ENCODE results near the gene MAPK8IP1. TPM values are rescaled to one million over a fixed set of nuclear protein-coding genes. Genes with fewer than 3 reads are reported as not detected.
A peak's percentile ranks its signal among the peaks of the same experiment; 100 is the strongest.
"Not testable (repeated sequence)": the region's sequence is repeated elsewhere in the genome, so short reads cannot be mapped to it uniquely, and the experiment has no call there.

Gene MAPK8IP1
- polyA plus RNA-seq, 2 of the 4 experiments (the other 2 are of a cell fraction): 2.6 to 5.8 TPM

DNA sequence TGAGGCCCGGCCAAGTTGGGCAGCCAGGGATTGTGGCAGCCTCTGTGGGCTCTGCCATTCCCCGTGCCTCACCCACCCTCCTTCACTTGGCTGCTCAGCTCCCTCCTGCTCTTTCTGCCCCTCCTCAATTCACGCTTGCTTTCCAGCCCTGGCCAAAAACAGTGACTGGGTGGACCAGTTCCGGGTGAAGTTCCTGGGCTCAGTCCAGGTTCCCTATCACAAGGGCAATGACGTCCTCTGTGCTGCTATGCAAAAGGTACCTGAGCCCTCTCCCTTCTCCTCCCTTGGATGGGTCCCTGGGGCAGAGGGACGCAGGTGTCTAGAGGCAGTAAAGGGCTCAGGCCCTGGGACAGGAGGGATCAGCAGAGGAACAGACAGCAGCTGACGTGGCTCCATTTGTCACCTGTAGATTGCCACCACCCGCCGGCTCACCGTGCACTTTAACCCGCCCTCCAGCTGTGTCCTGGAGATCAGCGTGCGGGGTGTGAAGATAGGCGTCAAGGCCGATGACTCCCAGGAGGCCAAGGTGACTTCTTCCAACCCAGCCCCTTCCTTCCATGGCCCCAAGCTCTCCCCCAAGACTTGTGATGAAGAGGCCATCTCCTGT lies 19.0 kb downstream of the MAPK8IP1 start:
- H3K4me3 ChIP-seq: no peak overlapping the region
- H3K4me2 ChIP-seq: no peak overlapping the region
- ATAC-seq (no peak), FAIRE-seq (no peak), DNase-seq (ENCODE audit: low read depth in 1 of 2, low spot score in 1 of 2) (no peak)
- H3K27ac ChIP-seq: no peak overlapping the region
- POLR2A ChIA-PET: no interaction called here
- peaks cover 6% of the 10 kb centered on the region; the same call in 2 of the 3 replicates for H3K4me1 ChIP-seq
- H3K9me3 ChIP-seq: no peaks in the 10 kb centered on the region
- no peak for TF ChIP-seq HES2 (IDR thresholded peaks at IDR 0.05)
- no peak for TF ChIP-seq JUN (IDR thresholded peaks at IDR 0.05)
- 87% methylated on average over 15 of the region's 15 CpGs for WGBS (ENCODE audit: missing lambda C conversion rate)
- CTCF ChIA-PET: no interaction called here

GRCh38 chr11:45905095-45905494 lies 19.6 kb downstream of the MAPK8IP1 start:
- Histone ChIP-seq H3K27ac (no peak overlapping the region), H3K4me1 (peaks cover 6% of the 10 kb centered on the region; the same call in 2 of the 3 replicates), H3K9me3 (no peaks in the 10 kb centered on the region), H3K4me3 (no peak overlapping the region), H3K4me2 (no peak overlapping the region)
- ChIA-PET POLR2A (no interaction called here), CTCF (no interaction called here)
- ATAC-seq: no peak
- TF ChIP-seq RFX5 (IDR thresholded peaks at IDR 0.05): no peak
- no peak for TF ChIP-seq CHD4 (IDR thresholded peaks at IDR 0.05; ENCODE audit: borderline replicate concordance)
- 91% methylated on average over 19 of the region's 19 CpGs for whole genome bisulfite sequencing (ENCODE audit: missing lambda C conversion rate)
- no peak for DNase-seq (ENCODE audit: low read depth in 1 of 2, low spot score in 1 of 2)
- no peak for FAIRE-seq

DNA sequence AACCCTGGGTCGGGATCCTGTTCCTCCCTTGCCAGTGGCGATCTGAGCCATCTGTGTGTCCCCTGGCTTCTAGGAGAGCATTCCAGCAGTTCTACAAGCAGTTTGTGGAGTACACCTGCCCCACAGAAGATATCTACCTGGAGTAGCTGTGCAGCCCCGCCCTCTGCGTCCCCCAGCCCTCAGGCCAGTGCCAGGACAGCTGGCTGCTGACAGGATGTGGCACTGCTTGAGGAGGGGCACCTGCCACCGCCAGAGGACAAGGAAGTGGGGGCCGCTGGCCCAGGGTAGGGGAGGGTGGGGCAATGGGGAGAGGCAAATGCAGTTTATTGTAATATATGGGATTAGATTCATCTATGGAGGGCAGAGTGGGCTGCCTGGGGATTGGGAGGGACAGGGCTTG lies 20.1 kb downstream of the MAPK8IP1 start:
- DNase-seq (ENCODE audit: low read depth in 1 of 2, low spot score in 1 of 2); H3K4me1 ChIP-seq; H3K4me2 ChIP-seq; FAIRE-seq; H3K27ac ChIP-seq; H3K9me3 ChIP-seq; H3K4me3 ChIP-seq; ATAC-seq; CTCF ChIA-PET: not testable (repeated sequence)
- WGBS (ENCODE audit: missing lambda C conversion rate): 84% methylated on average over 2 of the region's 6 CpGs
- POLR2A ChIA-PET: interaction anchor here (1.2 kb wide), 1 partner anchor 12 kb away, joined by 3 read pairs; the partner anchor contains the start of gene PEX16

- Histone ChIP-seq H3K9me3 (no peaks in the 10 kb centered on the region), H3K4me1 (no peaks in the 10 kb centered on the region; the same call in 2 of the 3 replicates), H3K4me2 (no peak overlapping the region), H3K27ac (no peak overlapping the region), H3K4me3 (no peak overlapping the region)
- CTCF ChIA-PET: interaction anchor here (0.9 kb wide), 1 partner anchor 64 kb away, joined by 3 read pairs; no protein-coding TSS in a partner anchor
- ATAC-seq (peak in 1 of 2 experiments; percentile 8; a peak in 4 of 6 replicates), FAIRE-seq (no peak), DNase-seq (ENCODE audit: low read depth in 1 of 2, low spot score in 1 of 2) (no peak)
- no peak for TF ChIP-seq HOXB13 (CRISPR knock-in tag; IDR thresholded peaks at IDR 0.05; ENCODE audit: low read depth)
- TF ChIP-seq, protein P1, sequence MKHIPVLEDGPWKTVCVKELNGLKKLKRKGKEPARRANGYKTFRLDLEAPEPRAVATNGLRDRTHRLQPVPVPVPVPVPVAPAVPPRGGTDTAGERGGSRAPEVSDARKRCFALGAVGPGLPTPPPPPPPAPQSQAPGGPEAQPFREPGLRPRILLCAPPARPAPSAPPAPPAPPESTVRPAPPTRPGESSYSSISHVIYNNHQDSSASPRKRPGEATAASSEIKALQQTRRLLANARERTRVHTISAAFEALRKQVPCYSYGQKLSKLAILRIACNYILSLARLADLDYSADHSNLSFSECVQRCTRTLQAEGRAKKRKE (CRISPR knock-in tag; IDR thresholded peaks at IDR 0.05; ENCODE audit: low read depth): no peak
- TF ChIP-seq EHMT2 (IDR thresholded peaks at IDR 0.05; ENCODE audit: low read depth): no peak
- no peak for TF ChIP-seq ZSCAN20 (CRISPR knock-in tag; IDR thresholded peaks at IDR 0.05)
- no peak for TF ChIP-seq FOSL2 (IDR thresholded peaks at IDR 0.05)
- no peak for TF ChIP-seq FOSL2 (CRISPR knock-in tag; IDR thresholded peaks at IDR 0.05)
- TF ChIP-seq ZC3H11A (IDR thresholded peaks at IDR 0.05): no peak
- no peak for TF ChIP-seq SREBF2 (IDR thresholded peaks at IDR 0.05)
- TF ChIP-seq JUN (IDR thresholded peaks at IDR 0.05): no peak
- POLR2A ChIA-PET: interaction anchor here (0.6 to 1.2 kb wide), 4 partner anchors 12 to 202 kb away, joined by 3 read pairs; partner anchors contain the start of gene PEX16
- 89% methylated on average over 16 of the region's 19 CpGs for WGBS (ENCODE audit: missing lambda C conversion rate)
Measured at GRCh38 chr11:45906096-45906682, 20.7 kb downstream of the MAPK8IP1 start.

DNA sequence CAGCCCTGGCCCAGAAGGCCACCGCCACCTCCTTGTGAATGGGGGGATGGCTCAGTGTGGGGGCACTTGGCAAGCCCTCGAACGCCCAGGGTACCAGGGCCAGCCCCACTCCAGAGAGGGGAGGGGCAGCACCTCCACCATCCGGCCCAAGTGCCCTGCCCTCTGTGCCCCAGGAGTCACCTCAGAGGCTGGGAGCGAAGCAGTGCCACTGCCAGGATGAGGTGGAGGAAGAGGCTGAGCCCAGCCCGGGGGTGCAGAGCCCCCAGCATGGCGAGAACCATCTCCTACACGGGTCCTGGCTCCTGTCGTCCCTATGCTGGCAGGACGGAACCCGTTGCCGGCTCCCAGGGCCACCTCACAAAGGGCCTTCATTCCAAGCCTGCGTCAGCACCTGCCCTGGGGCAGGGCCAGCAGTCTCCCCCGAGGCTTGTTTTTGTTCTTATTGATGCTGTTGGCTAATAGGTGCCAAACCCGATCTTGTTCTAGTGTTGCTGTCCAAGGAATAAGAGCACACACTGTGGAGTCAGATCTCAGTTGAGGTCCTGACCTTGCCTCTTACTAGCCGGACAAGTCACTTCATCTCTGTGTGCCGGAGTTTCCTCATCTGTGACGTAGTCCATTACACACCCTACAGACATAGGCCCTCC lies 21.6 kb downstream of the MAPK8IP1 start, which contains the start of gene FREY1:
TSS of gene FREY1 (minus strand) at position 307 of the 647 bp plus-strand sequence. CDS start at position 281, 26 bp downstream.
- CTCF ChIA-PET: interaction anchor here (0.9 kb wide), 1 partner anchor 65 kb away, joined by 3 read pairs; no protein-coding TSS in a partner anchor
- ATAC-seq (peak; percentile 8 to 18; a peak in 4 of 6 replicates), DNase-seq (ENCODE audit: low read depth in 1 of 2, low spot score in 1 of 2) (no peak), FAIRE-seq (no peak)
- no peak within 1 kb of the TSS for H3K4me2 ChIP-seq
- H3K4me1 ChIP-seq: no peaks in the 10 kb centered on the region
- TF ChIP-seq, protein P2, sequence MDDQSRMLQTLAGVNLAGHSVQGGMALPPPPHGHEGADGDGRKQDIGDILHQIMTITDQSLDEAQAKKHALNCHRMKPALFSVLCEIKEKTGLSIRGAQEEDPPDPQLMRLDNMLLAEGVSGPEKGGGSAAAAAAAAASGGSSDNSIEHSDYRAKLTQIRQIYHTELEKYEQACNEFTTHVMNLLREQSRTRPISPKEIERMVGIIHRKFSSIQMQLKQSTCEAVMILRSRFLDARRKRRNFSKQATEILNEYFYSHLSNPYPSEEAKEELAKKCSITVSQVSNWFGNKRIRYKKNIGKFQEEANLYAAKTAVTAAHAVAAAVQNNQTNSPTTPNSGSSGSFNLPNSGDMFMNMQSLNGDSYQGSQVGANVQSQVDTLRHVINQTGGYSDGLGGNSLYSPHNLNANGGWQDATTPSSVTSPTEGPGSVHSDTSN (IDR thresholded peaks at IDR 0.05): peak; percentile 68
- no peak for TF ChIP-seq KDM5A (IDR thresholded peaks at IDR 0.05)
- H3K9me3 ChIP-seq: no peaks in the 10 kb centered on the region
- H3K4me3 ChIP-seq: no peak within 1 kb of the TSS
- 71% methylated on average over 16 of the region's 18 CpGs for WGBS (ENCODE audit: missing lambda C conversion rate)
- POLR2A ChIA-PET: no interaction called here
- no peak within 1 kb of the TSS for H3K27ac ChIP-seq

Data from A549 (cell line).